NCI-H1105 treated with DMSO at 0.1 percent for 48 hours (cell line): Measurements from ENCODE around the gene LRRFIP1.

Source experiments
- DNase-seq: peaks from one replicate; lab custom pipeline; 2025; lab: John Stamatoyannopoulos, UW

LRRFIP1 gene

GRCh38 chr2:237639052-237639835, 11.9 kb downstream of the LRRFIP1 start:
- DNase-seq, result no peak

- no peak for DNase-seq
Measured at GRCh38 chr2:237639836-237640220, 12.4 kb downstream of the LRRFIP1 start.

- DNase-seq, result no peak
Measured at GRCh38 chr2:237640493-237640998, 13.2 kb downstream of the LRRFIP1 start.

GRCh38 chr2:237642038-237642734, 14.8 kb downstream of the LRRFIP1 start:
- no peak for DNase-seq

GRCh38 chr2:237643066-237643465, 15.7 kb downstream of the LRRFIP1 start:
- no peak for DNase-seq

GRCh38 chr2:237643582-237644380, 16.4 kb downstream of the LRRFIP1 start:
- DNase-seq, result no peak

- no peak for DNase-seq
Measured at GRCh38 chr2:237644381-237644703, 17.0 kb downstream of the LRRFIP1 start.

GRCh38 chr2:237645261-237645660, 17.9 kb downstream of the LRRFIP1 start:
- DNase-seq, result no peak

GRCh38 chr2:237647176-237648015, 20.0 kb downstream of the LRRFIP1 start:
- no peak for DNase-seq

GRCh38 chr2:237648016-237648381, 20.6 kb downstream of the LRRFIP1 start:
- DNase-seq, result no peak

GRCh38 chr2:237649541-237650454, 22.4 kb downstream of the LRRFIP1 start:
- no peak for DNase-seq

GRCh38 chr2:237650455-237650850, 23.1 kb downstream of the LRRFIP1 start:
- DNase-seq, result no peak

- DNase-seq, result no peak
Measured at GRCh38 chr2:237651761-237652160, 24.4 kb downstream of the LRRFIP1 start.

GRCh38 chr2:237652181-237652580, 24.8 kb downstream of the LRRFIP1 start:
- DNase-seq, result no peak

- DNase-seq, result no peak
Measured at GRCh38 chr2:237652854-237653253, 25.5 kb downstream of the LRRFIP1 start.

- DNase-seq, result no peak
Measured at GRCh38 chr2:237653776-237654558, 26.6 kb downstream of the LRRFIP1 start.

GRCh38 chr2:237657063-237657462, 29.7 kb downstream of the LRRFIP1 start:
- no peak for DNase-seq

GRCh38 chr2:237660381-237660900, 33.1 kb downstream of the LRRFIP1 start:
- no peak for DNase-seq

GRCh38 chr2:237661270-237661669, 33.9 kb downstream of the LRRFIP1 start:
- DNase-seq, result no peak
